Kidney tubule cell (primary cell): Measurements from ENCODE around the gene BABAM2.
A peak's percentile ranks its signal among the peaks of the same experiment; 100 is the strongest.

ENCODE experiments used
- DNase-seq: peaks from one replicate; pipeline ENCODE4 v3.0.0-alpha.2; 2018; ENCODE audit warnings: low spot score

Gene BABAM2

GRCh38 chr2:28380219-28380618 is 489.7 kb downstream of the BABAM2 start:
- DNase-seq: no peak

- no peak for DNase-seq
Measured at GRCh38 chr2:28381225-28382180, 491.0 kb downstream of the BABAM2 start.

- DNase-seq: no peak
Measured at GRCh38 chr2:28382755-28383154, 492.2 kb downstream of the BABAM2 start.

GRCh38 chr2:28387082-28387960 is 496.8 kb downstream of the BABAM2 start:
- DNase-seq: peak; percentile 82
